ENCODE data around the gene RPH3AL. TPM values are rescaled to one million over a fixed set of nuclear protein-coding genes. Genes with fewer than 3 reads are reported as not detected.

RPH3AL gene
- total RNA-seq, 4 donors from 2014 or later = 6.3 to 14.4 (median 10.8) TPM

GRCh38 chr17:313231-313630, 39.4 kb downstream of the RPH3AL start:
- ATAC-seq (no peak), DNase-seq (no peak)
- H3K9me3 ChIP-seq = no peaks in the 10 kb centered on the region
- H3K36me3 ChIP-seq = no peaks in the 10 kb centered on the region
- H3K27ac ChIP-seq = no peak overlapping the region
- intact Hi-C loops (cut with DNase I; ENCODE audit: low total_unique reads) = no loop called here
- TF ChIP-seq, protein P1, sequence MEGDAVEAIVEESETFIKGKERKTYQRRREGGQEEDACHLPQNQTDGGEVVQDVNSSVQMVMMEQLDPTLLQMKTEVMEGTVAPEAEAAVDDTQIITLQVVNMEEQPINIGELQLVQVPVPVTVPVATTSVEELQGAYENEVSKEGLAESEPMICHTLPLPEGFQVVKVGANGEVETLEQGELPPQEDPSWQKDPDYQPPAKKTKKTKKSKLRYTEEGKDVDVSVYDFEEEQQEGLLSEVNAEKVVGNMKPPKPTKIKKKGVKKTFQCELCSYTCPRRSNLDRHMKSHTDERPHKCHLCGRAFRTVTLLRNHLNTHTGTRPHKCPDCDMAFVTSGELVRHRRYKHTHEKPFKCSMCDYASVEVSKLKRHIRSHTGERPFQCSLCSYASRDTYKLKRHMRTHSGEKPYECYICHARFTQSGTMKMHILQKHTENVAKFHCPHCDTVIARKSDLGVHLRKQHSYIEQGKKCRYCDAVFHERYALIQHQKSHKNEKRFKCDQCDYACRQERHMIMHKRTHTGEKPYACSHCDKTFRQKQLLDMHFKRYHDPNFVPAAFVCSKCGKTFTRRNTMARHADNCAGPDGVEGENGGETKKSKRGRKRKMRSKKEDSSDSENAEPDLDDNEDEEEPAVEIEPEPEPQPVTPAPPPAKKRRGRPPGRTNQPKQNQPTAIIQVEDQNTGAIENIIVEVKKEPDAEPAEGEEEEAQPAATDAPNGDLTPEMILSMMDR (IDR thresholded peaks at IDR 0.05 in 4 of 5, conservative IDR thresholded peaks at IDR 0.05 in 1 of 5) = no peak
- TF ChIP-seq POLR2A (IDR thresholded peaks at IDR 0.05) = no peak
- H3K4me1 ChIP-seq = no peaks in the 10 kb centered on the region
- in situ Hi-C loops (cut with MboI; ENCODE audit: low sequenced_read_pairs in 4 of 4) = no loop called here
- H3K4me3 ChIP-seq = no peak overlapping the region
- no peaks in the 10 kb centered on the region for H3K27me3 ChIP-seq

GRCh38 chr17:312476-313148, 40.0 kb downstream of the RPH3AL start:
- H3K4me3 ChIP-seq = no peak overlapping the region
- no peaks in the 10 kb centered on the region for H3K27me3 ChIP-seq
- no peak overlapping the region for H3K27ac ChIP-seq
- in situ Hi-C loops (cut with MboI; ENCODE audit: low sequenced_read_pairs in 4 of 4) = no loop called here
- H3K9me3 ChIP-seq = no peaks in the 10 kb centered on the region
- intact Hi-C loops (cut with DNase I; ENCODE audit: low total_unique reads) = no loop called here
- no peaks in the 10 kb centered on the region for H3K36me3 ChIP-seq
- H3K4me1 ChIP-seq = no peaks in the 10 kb centered on the region
- TF ChIP-seq, protein P1 (IDR thresholded peaks at IDR 0.05 in 4 of 5, conservative IDR thresholded peaks at IDR 0.05 in 1 of 5) = no peak
- no peak for TF ChIP-seq POLR2A (IDR thresholded peaks at IDR 0.05)
- DNase-seq (no peak), ATAC-seq (no peak)

- no peaks in the 10 kb centered on the region for H3K9me3 ChIP-seq
- H3K27me3 ChIP-seq = no peaks in the 10 kb centered on the region
- intact Hi-C loops (cut with DNase I; ENCODE audit: low total_unique reads) (no loop called here), in situ Hi-C loops (cut with MboI; ENCODE audit: low sequenced_read_pairs in 4 of 4) (no loop called here)
- H3K4me3 ChIP-seq = no peak overlapping the region
- TF ChIP-seq, protein P1 (IDR thresholded peaks at IDR 0.05 in 4 of 5, conservative IDR thresholded peaks at IDR 0.05 in 1 of 5) = no peak
- no peak for TF ChIP-seq POLR2A (IDR thresholded peaks at IDR 0.05)
- H3K36me3 ChIP-seq = no peaks in the 10 kb centered on the region
- DNase-seq (no peak), ATAC-seq (no peak)
- no peaks in the 10 kb centered on the region for H3K4me1 ChIP-seq
- H3K27ac ChIP-seq = peak overlapping the region in 1 of 4 donors; percentile 62
These were observed 41.4 kb downstream of the RPH3AL start for GRCh38 chr17:311119-311782.

DNA sequence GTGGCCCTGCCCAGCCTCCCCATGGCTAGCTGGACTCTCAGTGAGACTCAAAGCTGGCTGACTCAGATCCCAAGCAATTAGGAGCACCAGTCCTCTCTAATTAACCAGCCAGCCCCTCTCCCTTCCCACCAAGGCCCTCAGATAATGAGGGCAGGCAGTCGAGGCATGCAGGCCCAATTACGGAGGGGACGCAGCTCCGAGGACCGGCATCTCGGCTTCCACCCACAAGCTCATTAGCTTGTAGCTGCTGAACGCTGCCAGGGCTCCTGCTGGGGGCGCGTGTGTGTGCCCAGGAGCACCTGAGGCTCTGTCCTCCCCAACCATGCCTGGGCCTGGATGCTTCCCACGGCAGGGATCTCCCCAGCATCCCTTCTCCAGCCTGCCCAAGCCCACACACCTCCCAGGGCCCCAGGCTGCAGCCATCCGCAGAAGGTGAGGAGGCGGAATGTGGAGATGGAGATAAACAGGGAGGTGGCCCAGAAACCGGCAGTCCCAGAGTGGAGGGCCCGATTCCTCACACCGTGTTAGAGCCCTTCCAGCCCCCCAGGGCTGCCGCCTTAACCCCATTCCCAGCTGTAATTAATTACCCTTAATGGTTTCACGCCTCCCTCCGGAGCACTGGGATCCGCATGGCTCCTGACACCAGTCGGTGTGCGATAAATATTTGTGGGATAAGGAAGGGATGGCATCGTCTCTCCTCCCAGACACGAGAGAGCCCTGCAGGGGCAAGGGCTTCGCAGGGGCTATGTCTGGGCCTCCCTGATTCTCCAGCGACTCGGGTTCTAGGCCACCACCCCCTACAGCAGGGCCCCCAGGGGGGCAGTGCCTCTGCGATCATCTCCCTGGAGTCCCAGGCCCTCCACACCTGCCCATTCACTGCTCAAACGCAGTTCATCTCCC, 42.2 kb downstream of the RPH3AL start:
- in situ Hi-C loops (cut with MboI; ENCODE audit: low sequenced_read_pairs in 4 of 4) (no loop called here), intact Hi-C loops (cut with DNase I; ENCODE audit: low total_unique reads) (no loop called here)
- DNase-seq = no peak
- Histone ChIP-seq H3K4me3 (no peak overlapping the region), H3K4me1 (no peaks in the 10 kb centered on the region), H3K27ac (peak overlapping the region in 3 of 4 donors; percentile 21 to 62 (median 51)), H3K27me3 (no peaks in the 10 kb centered on the region), H3K9me3 (no peaks in the 10 kb centered on the region), H3K36me3 (no peaks in the 10 kb centered on the region)
- TF ChIP-seq POLR2A (IDR thresholded peaks at IDR 0.05) = no peak
- TF ChIP-seq, protein P1 (IDR thresholded peaks at IDR 0.05 in 4 of 5, conservative IDR thresholded peaks at IDR 0.05 in 1 of 5) = no peak
- no peak for ATAC-seq

All from gastrocnemius medialis (tissue), 4 donors.